AG10803 (cell line): ENCODE results near the gene TFR2.

Source experiments
- DNase-seq: peaks from one replicate; pipeline ENCODE4 v3.0.0; 2010; ENCODE audit warnings: low read depth
- H3K4me3 ChIP-seq: 2 replicates; pipeline ENCODE4 v1.5.1; 2011; ENCODE audit warnings: mild to moderate bottlenecking, low read length, control low read depth
- CTCF ChIP-seq: conservative IDR thresholded peaks from 2 replicates; pipeline ENCODE4 v1.5.1; 2011; ENCODE audit warnings: mild to moderate bottlenecking, low read length, control low read depth, inconsistent platforms

Gene TFR2

GRCh38 chr7:100640517-100641440 lies 573 bp downstream of the TFR2 start:
- TF ChIP-seq CTCF = no peak
- DNase-seq = no peak
- no peak overlapping the region for H3K4me3 ChIP-seq

DNA sequence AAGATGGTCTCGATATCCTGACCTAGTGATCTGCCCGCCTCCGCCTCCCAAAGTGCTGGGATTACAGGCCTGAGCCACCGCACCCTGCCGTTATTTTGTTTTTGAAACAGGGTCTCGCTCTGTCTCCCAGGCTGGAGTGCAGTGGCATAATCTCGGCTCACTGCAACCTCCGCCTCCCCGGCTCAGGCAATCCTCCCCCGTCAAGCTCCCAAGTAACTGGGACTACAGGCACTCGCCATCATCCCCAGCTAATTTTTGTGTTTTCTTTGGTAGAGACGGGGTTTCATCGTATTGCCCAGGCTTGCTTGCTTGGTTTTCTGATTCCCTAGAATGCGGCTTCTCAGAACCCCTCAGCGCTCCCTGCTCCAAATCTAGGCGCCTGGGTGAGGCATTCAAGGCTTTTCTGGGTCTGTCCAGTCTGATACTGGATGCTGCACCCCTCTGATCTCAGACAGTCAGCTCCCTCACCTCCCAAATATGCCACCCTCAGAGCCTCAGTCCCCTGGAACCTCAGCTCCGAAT lies 1.3 kb downstream of the TFR2 start:
- DNase-seq = no peak
- H3K4me3 ChIP-seq = no peak overlapping the region
- no peak for TF ChIP-seq CTCF

GRCh38 chr7:100632951-100633717 lies 8.2 kb downstream of the TFR2 start:
- H3K4me3 ChIP-seq = peak overlapping the region; percentile 51
- TF ChIP-seq CTCF = peak; percentile 27
- DNase-seq = peak; percentile 13

DNA sequence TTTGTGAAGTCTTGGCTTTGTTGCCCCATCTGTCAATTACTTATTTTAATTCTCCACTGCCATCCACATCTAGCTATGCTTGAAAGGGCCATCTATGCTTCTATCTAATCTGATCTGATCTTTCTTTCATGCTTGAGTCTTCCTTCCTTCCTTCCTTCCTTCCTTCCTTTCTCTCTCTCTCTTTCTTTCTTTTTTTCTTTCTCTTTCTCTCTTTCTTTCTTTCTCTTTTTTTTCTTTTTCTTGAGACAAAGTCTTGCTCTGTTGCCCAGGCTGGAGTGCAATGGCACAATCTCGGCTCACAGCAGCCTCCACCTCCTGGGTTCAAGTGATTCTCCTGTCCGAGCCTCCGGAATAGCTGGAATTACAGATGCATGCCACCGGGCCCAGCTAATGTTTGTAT lies 11.3 kb downstream of the TFR2 start:
- no peak overlapping the region for H3K4me3 ChIP-seq
- no peak for DNase-seq
- TF ChIP-seq CTCF = no peak

DNA sequence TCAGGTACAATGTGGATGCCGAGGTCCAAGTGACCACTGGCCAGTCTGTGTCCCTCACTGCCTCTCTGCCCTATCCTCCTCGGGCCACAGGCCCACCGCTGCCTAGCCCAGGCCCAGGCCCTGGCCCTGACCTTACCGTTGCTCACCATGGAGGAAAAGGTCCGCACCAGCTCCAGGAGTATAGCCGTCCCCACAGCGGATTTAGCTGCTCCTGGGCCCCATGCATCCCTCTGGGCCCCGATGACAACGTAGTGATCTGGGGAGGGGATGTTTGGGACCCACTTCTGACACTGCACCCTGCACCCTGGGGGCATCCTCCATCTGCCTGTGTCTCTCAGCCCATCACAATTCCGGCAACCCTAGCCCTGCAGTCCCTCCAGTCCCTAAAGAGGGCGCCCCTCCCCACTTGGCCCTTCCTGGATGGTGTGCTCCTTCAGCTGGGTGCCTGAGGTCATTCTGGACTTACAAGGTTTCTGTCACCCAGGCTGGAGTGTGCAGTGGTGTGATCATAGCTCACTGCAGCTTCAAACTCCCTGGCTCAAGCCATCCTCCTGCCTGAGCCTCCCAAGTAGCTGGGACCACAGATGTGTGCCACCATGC lies 12.1 kb downstream of the TFR2 start:
- DNase-seq = no peak
- peak; percentile 26 for TF ChIP-seq CTCF
- H3K4me3 ChIP-seq = no peak overlapping the region

DNA sequence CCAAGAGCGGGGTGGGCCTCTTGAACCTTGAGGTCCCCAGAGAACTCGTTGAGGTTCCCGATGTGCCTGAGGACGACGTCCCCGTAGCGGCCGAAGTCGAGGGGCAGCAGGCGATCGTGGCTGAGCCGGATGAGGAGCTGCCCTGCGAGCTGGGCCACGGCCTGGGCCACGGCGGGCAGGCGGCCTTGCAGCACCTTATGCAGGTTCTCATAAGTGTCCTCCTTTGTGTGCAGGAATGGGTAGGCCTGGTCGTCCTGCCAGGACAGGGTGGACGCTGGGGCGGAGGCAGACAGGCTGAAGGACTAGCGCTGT lies 14.2 kb downstream of the TFR2 start:
- no peak for TF ChIP-seq CTCF
- no peak overlapping the region for H3K4me3 ChIP-seq
- no peak for DNase-seq
